Placental epithelial cell (primary cell): Measurements from ENCODE around the gene CELA2A. TPM values are rescaled to one million over a fixed set of nuclear protein-coding genes. Genes with fewer than 3 reads are reported as not detected.

Experiments
- total RNA-seq: library from RNA; depleted of rRNA; stranded (reverse); fragments of >200 nt; gene quantifications from 2 replicates; pipeline ENCODE4 v1.2.3, GENCODE V29; 2012

CELA2A gene
- total RNA-seq: not detected in 2 replicates

DNA sequence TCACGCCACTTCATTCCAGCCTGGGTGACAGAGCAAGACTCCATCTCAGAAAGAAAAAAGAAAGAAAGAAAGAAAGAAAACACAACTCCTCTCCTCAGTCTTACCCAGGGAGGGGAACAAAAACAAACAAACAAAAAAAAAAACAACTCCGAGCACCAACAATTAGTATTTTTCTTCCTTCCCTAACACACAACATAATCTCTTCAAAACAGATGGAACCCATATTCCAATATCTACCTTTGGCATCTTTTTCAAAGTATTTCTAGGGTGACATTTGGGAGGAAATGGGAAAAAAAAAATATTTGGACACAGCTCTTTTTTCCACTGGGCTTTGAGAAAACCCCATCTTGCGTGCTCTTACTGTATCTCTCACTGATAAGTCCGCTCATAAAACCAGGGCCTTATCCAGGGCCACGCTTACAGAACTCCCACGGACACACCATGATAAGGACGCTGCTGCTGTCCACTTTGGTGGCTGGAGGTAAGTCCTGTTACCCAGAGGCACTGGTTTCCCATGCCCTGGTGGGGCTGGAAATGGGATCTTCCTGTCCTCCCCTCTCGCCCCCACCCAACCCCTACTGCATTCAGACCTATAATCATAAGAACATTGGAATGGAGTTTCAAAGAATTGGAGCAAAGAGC lies at the start of gene CELA2A:
CELA2A (plus strand) TSS at position 420 of the 642 bp plus-strand sequence; CDS start at position 442, 22 bp downstream.

DNA sequence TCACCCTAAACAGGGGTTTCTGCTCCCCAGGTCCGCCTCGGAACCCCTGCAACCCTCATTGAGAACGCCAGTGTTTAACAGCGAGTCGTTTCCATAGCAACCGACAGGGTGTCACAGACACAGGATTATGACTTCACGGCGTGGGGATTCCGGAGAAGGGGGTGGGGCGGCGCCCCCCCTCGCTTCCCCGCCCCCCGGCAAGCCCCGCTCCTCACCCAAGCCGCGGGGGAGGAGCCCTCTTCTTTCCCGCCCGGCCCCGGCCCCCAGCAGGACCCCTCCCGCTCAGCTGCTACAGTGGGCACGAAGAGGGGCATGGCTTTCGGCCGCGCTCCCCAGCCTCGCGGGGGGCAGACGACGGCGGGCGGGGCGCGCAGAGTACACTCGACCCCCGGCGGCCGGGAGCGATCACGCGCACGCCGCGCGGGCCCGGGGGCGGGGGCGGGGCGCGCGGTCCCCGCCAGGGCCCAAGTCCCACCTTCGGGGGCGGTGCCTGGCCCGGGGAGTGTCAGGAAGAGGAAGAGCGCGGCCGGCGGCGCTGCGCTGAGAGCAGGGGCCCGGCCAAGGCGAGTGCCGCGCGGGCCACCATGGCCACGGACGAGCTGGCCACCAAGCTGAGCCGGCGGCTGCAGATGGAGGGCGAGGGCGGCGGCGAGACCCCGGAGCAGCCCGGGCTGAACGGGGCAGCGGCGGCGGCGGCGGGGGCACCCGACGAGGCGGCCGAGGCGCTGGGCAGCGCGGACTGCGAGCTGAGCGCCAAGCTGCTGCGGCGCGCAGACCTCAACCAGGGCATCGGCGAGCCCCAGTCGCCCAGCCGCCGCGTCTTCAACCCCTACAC lies 46.9 kb upstream of the CELA2A start, which contains the start of gene EFHD2:
EFHD2 (plus strand) TSS at position 501 of the 835 bp plus-strand sequence; CDS start at position 585, 84 bp downstream.

DNA sequence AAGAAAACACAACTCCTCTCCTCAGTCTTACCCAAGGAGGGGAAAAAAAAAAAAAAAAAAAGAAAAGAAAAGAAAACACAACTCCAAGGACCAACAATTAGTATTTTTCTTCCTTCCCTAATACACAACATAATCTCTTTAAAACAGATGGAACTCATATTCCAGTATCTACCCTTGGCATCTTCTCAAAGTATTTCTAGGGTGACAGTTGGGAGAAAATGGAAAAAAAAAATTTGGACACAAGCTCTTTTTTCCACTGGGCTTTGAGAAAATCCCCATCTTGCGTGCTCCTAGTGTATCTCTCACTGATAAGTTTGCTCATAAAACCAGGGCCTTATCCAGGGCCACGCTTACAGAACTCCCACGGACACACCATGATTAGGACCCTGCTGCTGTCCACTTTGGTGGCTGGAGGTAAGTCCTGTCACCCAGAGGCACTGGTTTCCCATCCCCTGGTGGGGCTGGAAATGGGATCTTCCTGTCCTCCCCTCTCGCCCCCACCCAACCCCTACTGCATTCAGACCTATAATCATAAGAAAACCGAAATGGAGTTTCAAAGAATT lies 19.3 kb downstream of the CELA2A start, which contains the start of gene CELA2B:
CELA2B (plus strand) TSS at position 353 of the 563 bp plus-strand sequence; CDS start at position 375, 22 bp downstream.

Other genes starting within 250 kb of the CELA2A start
- gene FHAD1, start 209.5 kb upstream of the CELA2A start, total RNA-seq: not detected in 2 replicates
- gene EFHD2, start 46.8 kb upstream of the CELA2A start, total RNA-seq: 32.2 and 50.3 TPM in 2 replicates
- gene CTRC, start 18.3 kb upstream of the CELA2A start, total RNA-seq: under 0.01 TPM in 1 of 2 replicates, not detected in the other
- not detected in 2 replicates for gene CELA2B, start 19.4 kb downstream of the CELA2A start, total RNA-seq
- gene CASP9, start 67.5 kb downstream of the CELA2A start, total RNA-seq: 7.1 and 9.7 TPM in 2 replicates
- gene DNAJC16, start 70.1 kb downstream of the CELA2A start, total RNA-seq: 17.7 and 22.8 TPM in 2 replicates
- gene AGMAT, start 128.3 kb downstream of the CELA2A start, total RNA-seq: 0.33 TPM in 1 of 2 replicates, not detected in the other
- gene DDI2, start 160.7 kb downstream of the CELA2A start, total RNA-seq: 20.8 and 32.2 TPM in 2 replicates
- gene PLEKHM2, start 227.6 kb downstream of the CELA2A start, total RNA-seq: 45.0 and 55.4 TPM in 2 replicates